NCI-H748 treated with DMSO at 0.1 percent for 48 hours (cell line): Measurements from ENCODE around the gene CLEC10A.
"Not testable (repeated sequence)": the region's sequence is repeated elsewhere in the genome, so short reads cannot be mapped to it uniquely, and the experiment has no call there.

Experiments
- DNase-seq: peaks from one replicate; lab custom pipeline; 2025; lab: John Stamatoyannopoulos, UW

The CLEC10A gene, protein sequence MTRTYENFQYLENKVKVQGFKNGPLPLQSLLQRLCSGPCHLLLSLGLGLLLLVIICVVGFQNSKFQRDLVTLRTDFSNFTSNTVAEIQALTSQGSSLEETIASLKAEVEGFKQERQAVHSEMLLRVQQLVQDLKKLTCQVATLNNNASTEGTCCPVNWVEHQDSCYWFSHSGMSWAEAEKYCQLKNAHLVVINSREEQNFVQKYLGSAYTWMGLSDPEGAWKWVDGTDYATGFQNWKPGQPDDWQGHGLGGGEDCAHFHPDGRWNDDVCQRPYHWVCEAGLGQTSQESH

DNA sequence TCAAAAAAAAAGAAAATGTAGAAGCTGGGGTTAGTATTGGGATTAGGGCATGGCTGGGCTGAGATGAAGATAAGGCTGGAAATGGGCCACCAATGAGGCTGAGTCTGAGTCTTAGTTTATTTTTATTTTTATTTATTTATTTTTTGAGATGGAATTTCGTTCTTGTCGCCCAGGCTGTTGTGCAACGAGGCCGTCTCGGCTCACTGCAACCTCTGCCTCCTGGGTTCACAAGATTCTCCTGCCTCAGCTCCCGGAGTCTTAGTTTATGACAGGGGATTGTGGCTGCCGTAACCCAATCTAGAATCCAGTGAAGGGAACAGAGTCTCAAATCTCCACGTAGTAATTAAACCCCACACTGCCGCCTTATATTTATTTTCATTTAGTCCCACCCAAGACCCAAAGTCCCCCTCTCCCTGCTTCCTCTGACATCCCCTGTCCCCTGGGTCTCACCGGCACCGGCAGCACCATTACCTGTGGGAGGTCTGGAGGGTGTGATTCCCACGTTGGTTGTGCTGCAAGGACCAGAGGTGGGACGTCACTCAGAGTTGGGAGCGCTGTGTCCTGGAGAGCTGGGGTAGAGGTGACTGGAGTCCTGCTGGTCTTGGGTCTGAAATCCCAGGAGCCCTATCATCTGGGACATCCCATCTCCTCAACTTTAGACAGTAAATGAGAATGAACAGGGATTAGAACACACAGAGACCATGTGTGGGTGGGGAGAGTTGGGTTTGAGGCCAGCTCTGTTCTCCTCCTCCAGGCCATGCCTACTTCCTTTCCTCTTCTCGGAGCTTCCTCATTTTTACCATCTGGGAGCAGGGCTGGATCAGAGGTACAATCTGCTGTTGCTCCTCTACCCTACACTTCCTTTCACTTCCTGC, at the start of gene CLEC10A:
TSS of gene CLEC10A (minus strand) at position 671 of the 875 bp plus-strand sequence. CDS start 1,439 bp downstream, outside the sequence.
- DNase-seq, result no peak

GRCh38 chr17:7129311-7129710, 49.3 kb upstream of the CLEC10A start:
- DNase-seq, result no peak

DNA sequence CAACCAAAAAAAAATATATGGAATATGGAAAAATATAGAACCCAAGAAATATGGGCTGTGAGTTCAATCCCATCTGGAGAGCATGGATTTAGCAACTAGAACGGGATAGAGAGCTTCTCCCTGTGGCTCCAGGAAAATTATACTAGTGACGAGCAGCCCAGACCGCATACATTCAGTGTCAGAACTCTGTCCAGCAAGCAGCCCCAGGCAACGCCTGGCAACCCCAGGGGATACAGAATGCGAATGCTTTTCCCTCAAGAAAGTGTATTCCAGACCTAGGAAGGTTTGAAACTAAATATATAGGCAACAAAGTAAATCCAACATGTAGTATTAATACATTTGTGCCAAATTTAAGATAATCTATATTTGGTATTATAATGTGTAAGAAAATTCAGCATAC, 48.1 kb upstream of the CLEC10A start:
- no peak for DNase-seq

GRCh38 chr17:7127501-7127900, 47.5 kb upstream of the CLEC10A start:
- not testable (repeated sequence) for DNase-seq

DNA sequence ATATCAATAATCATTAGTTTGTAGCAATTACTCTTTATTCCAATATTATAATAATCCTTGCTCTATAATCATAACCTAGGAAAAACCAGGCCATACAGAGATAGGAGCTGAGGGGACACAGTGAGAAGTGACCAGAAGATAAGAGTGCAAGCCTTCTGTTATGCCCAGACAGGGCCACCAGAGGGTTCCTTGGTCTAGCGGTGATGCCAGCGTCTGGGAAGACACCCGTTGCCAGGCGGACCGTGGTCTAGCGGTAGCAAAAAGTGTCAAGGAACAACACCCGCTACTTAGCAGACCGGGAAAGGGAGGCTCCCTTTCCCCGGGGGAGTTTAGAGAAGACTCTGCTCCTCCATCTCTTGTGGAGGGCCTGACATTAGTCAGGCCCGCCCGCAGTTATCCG, 46.3 kb upstream of the CLEC10A start:
- DNase-seq, result not testable (repeated sequence)

- no peak for DNase-seq
Observed at GRCh38 chr17:7124923-7125322, 44.9 kb upstream of the CLEC10A start.

GRCh38 chr17:7123844-7124243, 43.8 kb upstream of the CLEC10A start:
- no peak for DNase-seq

DNA sequence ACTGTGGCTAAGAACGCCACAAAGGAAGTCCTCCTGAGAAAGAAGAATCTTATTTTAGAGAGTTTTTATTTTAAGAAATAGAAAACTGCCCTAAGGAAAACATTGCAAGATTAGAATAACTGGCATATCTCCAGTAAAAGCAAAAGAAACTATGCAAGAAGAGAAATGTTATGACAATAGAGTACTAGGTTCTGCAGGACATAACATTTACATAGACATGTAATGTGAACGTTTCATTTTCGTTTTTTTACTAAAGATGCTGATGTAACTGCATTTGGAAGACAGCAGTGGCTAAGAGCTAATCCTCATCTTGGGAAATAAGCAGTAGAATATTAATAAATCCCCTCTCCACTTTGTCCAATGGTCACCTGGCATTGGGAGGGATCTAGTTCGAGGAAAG, 42.3 kb upstream of the CLEC10A start:
- DNase-seq, result no peak

DNA sequence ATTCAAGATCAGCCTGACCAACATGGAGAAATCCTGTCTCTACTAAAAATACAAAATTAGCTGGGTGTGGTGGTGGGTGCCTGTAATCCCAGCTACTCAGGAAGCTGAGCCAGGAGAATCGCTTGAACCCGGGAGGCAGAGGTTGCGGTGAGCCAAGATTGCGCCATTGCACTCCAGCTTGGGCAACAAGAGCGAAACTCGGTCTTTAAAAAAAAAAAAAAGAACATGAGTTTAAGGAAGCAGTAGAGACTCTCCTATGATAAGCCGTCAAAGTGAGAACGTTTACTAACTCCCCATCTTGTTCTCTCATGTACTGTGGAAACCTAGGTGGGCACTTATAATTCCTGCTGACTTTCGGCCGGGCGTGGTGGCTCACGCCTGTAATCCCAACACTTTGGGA, 40.6 kb upstream of the CLEC10A start:
- not testable (repeated sequence) for DNase-seq

GRCh38 chr17:7120123-7120522, 40.1 kb upstream of the CLEC10A start:
- no peak for DNase-seq

- DNase-seq, result no peak
Observed at GRCh38 chr17:7119314-7119713, 39.3 kb upstream of the CLEC10A start.

DNA sequence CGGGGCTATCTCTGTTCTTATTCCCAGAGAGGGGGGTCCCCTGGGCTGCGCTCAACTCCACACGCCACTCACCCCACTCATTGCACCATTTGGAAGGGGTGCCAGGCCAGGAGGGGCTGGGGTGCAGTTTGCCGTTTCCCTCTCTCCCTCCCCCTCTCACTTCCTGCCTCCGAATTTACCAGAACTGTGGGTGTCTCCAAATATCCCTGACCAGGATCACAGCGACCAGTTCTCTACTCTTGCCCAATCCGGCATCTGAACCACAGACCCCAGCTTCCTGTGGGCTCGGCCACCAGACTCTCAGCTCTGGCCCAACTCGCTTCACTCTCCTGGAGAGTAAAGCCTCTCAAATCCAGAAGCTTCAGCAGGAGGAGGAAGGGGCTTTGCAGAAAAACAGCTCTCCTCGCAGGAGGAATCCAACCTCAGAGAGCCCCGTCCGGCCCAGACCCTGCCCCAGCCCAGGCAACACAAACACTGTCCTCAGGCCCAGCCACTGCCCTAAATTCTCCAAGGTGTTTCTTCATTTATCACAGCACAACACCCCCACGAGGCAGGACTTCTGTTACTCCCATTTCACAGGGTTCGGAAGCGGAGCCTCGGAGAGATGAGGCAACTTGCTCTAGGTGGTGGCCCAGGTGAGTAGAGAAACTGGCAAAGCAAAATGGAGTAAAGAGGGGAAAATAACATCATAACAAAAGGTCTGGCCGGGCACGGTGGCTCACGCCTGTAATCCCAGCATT, 35.0 kb upstream of the CLEC10A start:
- no peak for DNase-seq

GRCh38 chr17:7114241-7114874, 34.3 kb upstream of the CLEC10A start, which contains the start of gene ASGR2:
ASGR2 (minus strand) TSS chr17:7114822; CDS start chr17:7114240, 582 bp downstream.
- DNase-seq, result no peak

- no peak for DNase-seq
Observed at GRCh38 chr17:7113273-7114071, 33.4 kb upstream of the CLEC10A start.

DNA sequence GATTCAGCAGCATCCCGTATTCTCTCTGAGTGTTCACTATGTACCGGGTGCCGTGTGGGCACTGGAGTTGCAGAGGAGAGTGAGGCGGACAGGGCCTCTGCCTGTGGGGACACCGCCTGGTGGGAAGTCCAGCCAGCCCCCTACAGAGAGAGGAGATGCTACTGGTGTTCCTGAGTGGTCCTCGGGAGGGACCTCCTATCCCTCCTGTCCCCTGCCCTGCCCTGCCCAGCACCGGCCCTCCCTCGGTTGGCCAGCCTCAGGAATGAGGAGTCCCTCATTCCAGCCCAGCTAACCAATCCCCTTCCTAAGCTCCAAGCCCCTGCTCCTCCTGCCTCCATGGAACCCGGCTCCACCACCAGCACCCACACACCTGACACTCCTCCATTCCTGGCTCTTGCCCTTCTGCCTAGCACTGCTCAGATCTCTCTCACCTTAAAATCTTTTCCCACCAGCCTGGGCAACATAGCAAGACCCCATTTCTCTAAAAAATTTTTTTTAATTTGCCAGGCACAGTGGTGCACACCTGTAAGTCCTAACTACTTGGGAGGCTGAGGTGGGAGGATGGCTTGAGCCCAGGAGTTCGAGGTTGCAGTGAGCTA, 32.6 kb upstream of the CLEC10A start:
- no peak for DNase-seq

DNA sequence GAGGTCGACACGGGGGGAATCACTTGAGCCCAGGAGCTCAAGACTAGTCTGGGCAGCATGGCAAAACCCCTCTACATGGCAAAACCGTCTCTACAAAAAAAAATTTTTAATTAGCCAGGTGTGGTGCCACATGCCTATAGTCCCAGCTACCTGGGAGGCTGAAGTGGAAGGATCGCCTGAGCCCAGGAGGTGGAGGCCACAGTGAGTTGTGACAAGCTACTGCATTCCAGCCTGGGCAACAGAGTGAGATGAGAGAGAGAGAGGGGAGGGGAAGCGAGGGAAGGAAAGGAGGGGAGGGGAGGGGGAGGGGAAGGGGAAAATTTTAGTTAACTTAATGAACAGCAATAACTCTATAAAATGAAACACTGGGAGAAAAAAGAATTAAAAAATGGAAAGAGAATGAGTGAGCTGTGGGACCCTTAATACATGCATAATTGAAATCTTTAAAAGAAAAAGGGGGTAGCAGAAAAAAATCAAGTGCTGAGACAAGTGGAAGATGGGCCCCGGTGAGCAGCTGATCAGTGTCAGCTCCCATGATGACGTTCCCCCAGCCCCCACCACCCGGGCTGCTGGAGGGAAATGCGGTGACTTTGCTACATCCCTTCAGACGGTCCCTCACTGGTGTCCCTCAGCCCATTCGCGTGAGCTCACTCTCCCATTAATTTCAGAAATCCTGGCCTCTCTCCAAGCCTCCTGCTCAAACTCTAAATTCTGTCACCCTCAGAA, 31.9 kb upstream of the CLEC10A start:
- DNase-seq, result no peak

GRCh38 chr17:7110617-7111306, 30.7 kb upstream of the CLEC10A start:
- DNase-seq, result no peak

DNA sequence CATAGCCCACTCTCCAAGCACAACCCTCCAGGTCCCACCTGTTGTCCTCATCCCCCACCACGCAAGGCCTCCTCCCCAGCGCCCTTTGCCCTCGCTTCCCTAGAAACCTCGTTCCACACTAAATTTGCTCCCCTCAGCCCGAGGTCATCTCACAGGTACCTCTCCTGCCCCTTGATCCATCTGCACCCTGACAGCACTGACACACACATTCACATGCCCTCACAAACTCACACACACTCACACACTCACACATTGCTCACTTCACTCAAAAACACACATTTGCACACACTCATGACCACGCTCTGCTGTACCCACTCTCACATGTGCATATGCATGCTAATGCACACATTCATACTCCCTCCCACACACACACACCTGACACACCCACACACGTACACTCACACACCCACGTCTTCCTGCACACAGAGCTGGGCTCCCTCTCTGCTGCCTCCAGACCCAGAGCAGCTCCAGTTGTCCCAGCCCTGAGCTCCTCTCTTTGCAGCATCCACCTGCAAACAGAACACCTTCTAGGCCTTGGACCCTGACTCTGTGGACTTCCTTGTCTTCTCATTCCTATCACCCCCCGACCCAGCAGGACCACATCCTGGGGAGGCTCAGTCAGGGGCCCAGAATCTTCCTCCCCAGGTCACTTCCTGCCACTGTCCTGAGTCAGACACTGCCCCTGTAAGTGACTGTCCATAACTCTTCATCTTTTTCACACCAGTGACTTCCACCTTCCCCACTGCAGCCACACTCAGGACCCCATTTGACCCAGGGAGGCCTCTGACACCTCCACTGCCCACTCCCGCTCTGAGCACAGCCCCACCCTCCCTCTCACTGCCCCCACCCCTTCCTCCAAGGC, 29.6 kb upstream of the CLEC10A start:
- no peak for DNase-seq
